Measurements from ENCODE around the gene CUX1. TPM values are rescaled to one million over a fixed set of nuclear protein-coding genes. Genes with fewer than 3 reads are reported as not detected.

CUX1 gene
- total RNA-seq, 1 experiment from 2014 or later, result 49.8 TPM

DNA sequence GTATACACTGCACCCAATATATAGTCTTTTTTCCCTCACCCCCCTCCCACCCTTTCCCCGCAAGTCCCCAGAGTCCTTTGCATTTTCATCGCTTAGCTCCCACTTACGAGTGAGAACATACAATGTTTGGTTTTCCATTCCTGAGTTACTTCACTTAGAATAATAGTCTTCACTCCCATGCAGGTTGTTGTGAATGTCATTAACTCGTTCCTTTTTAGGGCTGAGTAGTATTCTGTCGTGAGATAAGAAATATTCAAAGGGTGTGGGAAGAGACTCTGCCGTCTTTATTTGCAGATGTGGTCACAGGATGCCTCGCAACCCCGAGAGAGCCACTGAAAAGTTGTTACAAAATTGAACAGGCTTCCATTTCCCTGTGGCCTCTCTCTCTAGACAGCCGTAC lies 331.4 kb downstream of the CUX1 start:
- no peaks in the 10 kb centered on the region for H3K4me1 ChIP-seq (replicated peaks)
- peaks cover 4% of the 10 kb centered on the region for H3K36me3 ChIP-seq
- H3K9me3 ChIP-seq (replicated peaks), result no peaks in the 10 kb centered on the region
- no peaks in the 10 kb centered on the region for H3K27me3 ChIP-seq (replicated peaks)
- no peak overlapping the region for H3K27ac ChIP-seq
- no peak overlapping the region for H3K4me3 ChIP-seq
- no peak for DNase-seq (ENCODE audit: low read depth in 1 of 2, low spot score in 2 of 2)

GRCh38 chr7:102149416-102149815 lies 332.0 kb downstream of the CUX1 start:
- Histone ChIP-seq H3K27me3 (replicated peaks) (no peaks in the 10 kb centered on the region), H3K4me1 (replicated peaks) (no peaks in the 10 kb centered on the region), H3K36me3 (peaks cover 6% of the 10 kb centered on the region), H3K27ac (no peak overlapping the region), H3K4me3 (no peak overlapping the region), H3K9me3 (replicated peaks) (no peaks in the 10 kb centered on the region)
- no peak for DNase-seq (ENCODE audit: low read depth in 1 of 2, low spot score in 2 of 2)

GRCh38 chr7:102150266-102150665 lies 332.8 kb downstream of the CUX1 start:
- peaks cover 6% of the 10 kb centered on the region for H3K36me3 ChIP-seq
- no peaks in the 10 kb centered on the region for H3K27me3 ChIP-seq (replicated peaks)
- no peak overlapping the region for H3K4me3 ChIP-seq
- DNase-seq (ENCODE audit: low read depth in 1 of 2, low spot score in 2 of 2), result no peak
- H3K4me1 ChIP-seq (replicated peaks), result no peaks in the 10 kb centered on the region
- H3K9me3 ChIP-seq (replicated peaks), result no peaks in the 10 kb centered on the region
- no peak overlapping the region for H3K27ac ChIP-seq

DNA sequence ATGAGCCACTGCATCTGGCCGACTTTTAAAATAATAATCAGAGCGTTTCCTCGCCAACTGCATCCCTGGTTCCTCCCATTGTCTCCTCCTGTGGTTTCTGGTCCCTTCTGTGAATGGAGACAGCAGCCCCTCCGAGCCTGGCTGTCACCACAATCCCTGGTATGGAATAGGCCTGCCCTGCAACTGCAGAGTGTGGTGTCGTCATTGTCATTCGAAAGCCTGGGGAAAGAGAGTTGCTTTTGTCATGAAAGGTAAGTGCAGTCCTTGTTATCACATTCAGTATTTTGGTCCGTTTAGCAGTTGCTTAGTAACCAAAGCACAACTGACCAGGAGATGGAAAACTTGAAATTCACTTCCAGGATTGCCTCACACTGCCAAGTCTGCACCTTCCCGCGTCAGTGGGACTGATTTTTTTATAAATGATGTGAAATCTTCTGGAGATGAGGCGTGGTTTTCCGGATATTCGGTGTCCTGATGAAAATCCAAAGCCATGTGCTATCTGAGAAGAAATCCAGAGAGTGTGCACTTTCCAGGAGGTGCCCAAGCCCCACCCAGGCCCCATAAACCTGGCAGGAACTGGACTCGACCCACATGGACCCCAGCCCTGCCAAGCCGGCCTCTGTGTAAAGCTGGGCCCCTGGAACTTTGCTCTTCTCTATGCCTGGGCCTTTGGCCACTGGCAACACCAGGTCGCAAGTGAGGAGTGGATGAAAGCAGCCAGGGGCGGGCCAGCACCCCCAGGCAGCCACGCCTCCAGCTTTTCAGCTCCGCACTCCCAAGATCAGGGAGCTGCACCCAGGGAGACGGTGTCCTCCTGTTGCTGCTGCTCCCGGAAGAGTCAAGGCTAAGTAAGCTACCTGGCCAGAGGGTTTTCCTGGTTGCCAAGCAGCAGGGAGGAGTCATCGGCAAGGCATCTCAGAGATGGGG lies 335.5 kb downstream of the CUX1 start:
- DNase-seq (ENCODE audit: low read depth in 1 of 2, low spot score in 2 of 2), result no peak
- Histone ChIP-seq H3K27ac (no peak overlapping the region), H3K4me1 (replicated peaks) (peaks cover 7% of the 10 kb centered on the region)

DNA sequence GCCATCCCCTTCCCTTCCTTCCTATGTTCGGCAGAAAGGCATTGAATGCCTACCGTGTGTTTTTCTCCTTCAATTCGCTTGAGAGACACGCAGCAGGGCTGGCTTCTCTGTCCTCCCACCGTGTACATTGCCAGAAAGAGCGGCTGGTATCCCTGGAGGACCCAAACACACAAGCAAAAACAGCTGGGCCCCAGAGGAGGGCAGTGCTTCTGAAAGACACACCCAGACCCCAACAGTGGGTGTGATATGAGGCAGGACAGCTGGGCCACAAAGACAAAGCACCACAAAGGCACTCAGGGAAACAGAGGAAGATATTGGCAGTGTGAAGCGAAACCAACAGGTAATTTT lies 336.1 kb downstream of the CUX1 start:
- H3K36me3 ChIP-seq, result peaks cover 6% of the 10 kb centered on the region
- H3K4me1 ChIP-seq (replicated peaks), result peaks cover 9% of the 10 kb centered on the region
- no peak overlapping the region for H3K27ac ChIP-seq
- H3K4me3 ChIP-seq, result no peak overlapping the region
- DNase-seq (ENCODE audit: low read depth in 1 of 2, low spot score in 2 of 2), result no peak
- no peaks in the 10 kb centered on the region for H3K27me3 ChIP-seq (replicated peaks)
- H3K9me3 ChIP-seq (replicated peaks), result no peaks in the 10 kb centered on the region

More for the DNA sequence above, 335.5 kb downstream of the CUX1 start:
- Histone ChIP-seq H3K9me3 (replicated peaks) (no peaks in the 10 kb centered on the region), H3K4me3 (no peak overlapping the region), H3K36me3 (peaks cover 6% of the 10 kb centered on the region), H3K27me3 (replicated peaks) (no peaks in the 10 kb centered on the region)

DNA sequence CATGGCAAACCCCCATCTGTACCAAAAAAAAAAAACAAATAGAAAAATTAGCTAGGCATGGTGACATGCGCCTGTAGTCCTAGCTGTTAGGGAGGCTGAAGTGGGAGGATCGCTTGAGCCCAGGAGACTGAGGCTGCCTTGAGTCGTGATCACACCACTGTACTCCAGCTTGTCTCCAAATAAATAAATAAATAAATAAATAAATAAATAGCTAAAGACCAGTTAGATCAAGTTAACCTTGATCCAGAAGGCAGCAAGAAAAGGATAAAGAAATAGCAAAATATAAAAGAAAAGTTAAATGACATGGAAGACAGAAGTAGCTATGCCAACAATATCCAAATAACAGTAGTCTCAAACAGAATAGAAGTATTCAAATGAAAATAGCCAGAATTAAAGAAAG lies 337.0 kb downstream of the CUX1 start:
- no peaks in the 10 kb centered on the region for H3K9me3 ChIP-seq (replicated peaks)
- DNase-seq (ENCODE audit: low read depth in 1 of 2, low spot score in 2 of 2), result no peak
- no peak overlapping the region for H3K27ac ChIP-seq
- H3K4me3 ChIP-seq, result no peak overlapping the region
- peaks cover 9% of the 10 kb centered on the region for H3K4me1 ChIP-seq (replicated peaks)
- peaks cover 6% of the 10 kb centered on the region for H3K36me3 ChIP-seq
- H3K27me3 ChIP-seq (replicated peaks), result no peaks in the 10 kb centered on the region

DNA sequence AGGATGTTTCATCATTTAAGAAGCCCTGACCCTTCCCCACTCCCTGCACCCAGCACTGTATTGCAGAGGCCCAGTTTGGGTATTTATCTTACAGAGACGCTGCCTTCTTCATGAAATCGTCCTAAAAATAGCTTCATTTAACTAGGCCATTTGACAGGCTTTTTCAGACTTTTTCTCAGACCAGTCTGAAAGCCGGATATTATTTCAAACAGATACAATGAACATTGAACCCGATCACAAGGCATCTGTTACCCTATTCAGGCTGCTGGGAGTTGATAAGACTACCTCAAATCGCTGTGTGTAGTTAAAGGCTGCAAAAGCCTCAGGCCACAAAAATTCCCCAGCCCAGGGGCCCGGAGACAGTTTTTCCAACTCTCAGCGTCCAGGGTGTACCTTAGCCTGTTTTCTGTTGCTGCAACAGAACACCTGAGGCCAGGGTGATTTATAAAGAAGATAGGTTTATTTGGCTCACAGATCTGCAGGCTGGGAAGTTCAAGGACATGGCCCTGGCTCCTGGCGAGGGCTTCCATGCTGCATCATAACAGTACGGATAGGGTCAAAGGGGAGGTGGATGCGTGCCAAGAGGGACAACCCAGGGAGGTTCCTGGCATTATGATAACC lies 338.5 kb downstream of the CUX1 start:
- H3K27ac ChIP-seq, result no peak overlapping the region
- no peaks in the 10 kb centered on the region for H3K9me3 ChIP-seq (replicated peaks)
- no peak for DNase-seq (ENCODE audit: low read depth in 1 of 2, low spot score in 2 of 2)
- no peaks in the 10 kb centered on the region for H3K27me3 ChIP-seq (replicated peaks)
- H3K4me3 ChIP-seq, result no peak overlapping the region
- peaks cover 9% of the 10 kb centered on the region for H3K4me1 ChIP-seq (replicated peaks)
- peaks cover 11% of the 10 kb centered on the region for H3K36me3 ChIP-seq

DNA sequence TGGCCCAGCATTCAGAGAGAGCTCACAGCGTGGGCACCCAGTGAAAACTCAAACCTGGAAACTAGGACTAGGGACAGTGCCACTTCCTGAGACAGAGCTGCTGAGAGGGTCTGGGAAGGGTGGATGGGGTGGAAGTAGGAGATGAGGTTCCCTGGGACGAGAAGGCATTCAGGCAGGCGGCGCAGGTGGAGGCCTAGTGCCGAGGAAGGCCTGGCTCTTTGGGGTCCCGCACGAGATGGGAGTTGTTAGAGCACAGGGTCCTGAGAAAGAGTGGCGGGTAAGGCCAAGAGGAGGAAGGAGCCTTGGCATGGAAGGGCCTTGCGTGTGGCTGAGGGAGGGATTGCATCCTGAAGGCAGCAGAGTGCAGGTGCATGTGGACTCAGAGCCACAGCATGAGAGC lies 339.4 kb downstream of the CUX1 start:
- no peaks in the 10 kb centered on the region for H3K9me3 ChIP-seq (replicated peaks)
- H3K36me3 ChIP-seq, result peaks cover 11% of the 10 kb centered on the region
- no peak for DNase-seq (ENCODE audit: low read depth in 1 of 2, low spot score in 2 of 2)
- no peak overlapping the region for H3K4me3 ChIP-seq
- no peaks in the 10 kb centered on the region for H3K27me3 ChIP-seq (replicated peaks)
- H3K27ac ChIP-seq, result no peak overlapping the region
- H3K4me1 ChIP-seq (replicated peaks), result peaks cover 9% of the 10 kb centered on the region

- H3K4me1 ChIP-seq (replicated peaks), result peaks cover 20% of the 10 kb centered on the region
- H3K36me3 ChIP-seq, result peaks cover 14% of the 10 kb centered on the region
- no peaks in the 10 kb centered on the region for H3K27me3 ChIP-seq (replicated peaks)
- no peak for DNase-seq (ENCODE audit: low read depth in 1 of 2, low spot score in 2 of 2)
- no peak overlapping the region for H3K27ac ChIP-seq
- no peak overlapping the region for H3K4me3 ChIP-seq
- H3K9me3 ChIP-seq (replicated peaks), result no peaks in the 10 kb centered on the region
These were observed 347.7 kb downstream of the CUX1 start for GRCh38 chr7:102165136-102165535.

GRCh38 chr7:102167254-102167653 lies 349.8 kb downstream of the CUX1 start:
- Histone ChIP-seq H3K9me3 (replicated peaks) (no peaks in the 10 kb centered on the region), H3K27ac (no peak overlapping the region), H3K27me3 (replicated peaks) (no peaks in the 10 kb centered on the region), H3K4me1 (replicated peaks) (peaks cover 26% of the 10 kb centered on the region), H3K36me3 (peaks cover 21% of the 10 kb centered on the region), H3K4me3 (no peak overlapping the region)
- no peak for DNase-seq (ENCODE audit: low read depth in 1 of 2, low spot score in 2 of 2)

DNA sequence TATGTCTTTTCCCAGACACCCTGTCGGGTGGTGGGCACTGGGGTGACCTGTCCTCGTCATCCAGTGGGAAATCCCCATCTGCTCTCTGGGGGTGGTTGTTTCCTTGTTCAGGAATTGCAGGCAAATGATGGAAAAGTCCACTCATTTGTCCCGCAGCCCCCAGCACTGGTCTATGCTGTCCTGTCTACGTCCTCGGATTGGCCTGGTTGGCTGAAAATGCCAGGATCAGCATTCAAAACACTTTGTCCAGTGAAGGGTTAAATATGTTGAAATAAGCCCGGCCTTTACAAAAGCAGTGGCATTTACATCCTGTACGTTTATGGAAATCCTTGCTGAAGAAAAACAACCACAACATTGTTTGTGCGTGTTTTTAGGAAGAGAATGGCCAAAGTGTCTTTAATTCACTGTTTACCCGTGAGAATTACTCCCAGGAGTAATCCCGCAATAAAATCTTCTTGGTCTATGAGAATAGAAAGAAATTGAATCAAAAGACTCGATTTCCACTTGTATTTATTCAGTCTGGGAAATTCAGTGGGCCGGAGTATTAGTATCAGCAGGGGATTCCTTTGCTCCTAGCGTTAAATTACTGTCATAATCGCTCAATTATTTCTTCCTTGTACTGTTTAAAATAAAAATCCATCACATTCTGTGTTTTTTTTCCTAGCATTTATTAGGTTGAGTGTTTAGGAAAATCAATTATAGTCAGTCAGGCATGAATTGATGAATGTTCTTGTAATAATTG lies 352.4 kb downstream of the CUX1 start:
- H3K9me3 ChIP-seq (replicated peaks), result no peaks in the 10 kb centered on the region
- H3K27me3 ChIP-seq (replicated peaks), result no peaks in the 10 kb centered on the region
- peak; percentile 56 to 59 for DNase-seq (ENCODE audit: low read depth in 1 of 2, low spot score in 2 of 2)
- peaks cover 25% of the 10 kb centered on the region for H3K36me3 ChIP-seq
- peaks cover 26% of the 10 kb centered on the region for H3K4me1 ChIP-seq (replicated peaks)
- no peak overlapping the region for H3K4me3 ChIP-seq
- H3K27ac ChIP-seq, result peak overlapping the region; percentile 33

- peak in 1 of 2 experiments; percentile 10 for DNase-seq (ENCODE audit: low read depth in 1 of 2, low spot score in 2 of 2)
- Histone ChIP-seq H3K27ac (peak overlapping the region; percentile 33), H3K4me1 (replicated peaks) (peaks cover 26% of the 10 kb centered on the region), H3K4me3 (no peak overlapping the region), H3K36me3 (peaks cover 25% of the 10 kb centered on the region), H3K9me3 (replicated peaks) (no peaks in the 10 kb centered on the region), H3K27me3 (replicated peaks) (no peaks in the 10 kb centered on the region)
These were observed 353.1 kb downstream of the CUX1 start for GRCh38 chr7:102170393-102170970.

DNA sequence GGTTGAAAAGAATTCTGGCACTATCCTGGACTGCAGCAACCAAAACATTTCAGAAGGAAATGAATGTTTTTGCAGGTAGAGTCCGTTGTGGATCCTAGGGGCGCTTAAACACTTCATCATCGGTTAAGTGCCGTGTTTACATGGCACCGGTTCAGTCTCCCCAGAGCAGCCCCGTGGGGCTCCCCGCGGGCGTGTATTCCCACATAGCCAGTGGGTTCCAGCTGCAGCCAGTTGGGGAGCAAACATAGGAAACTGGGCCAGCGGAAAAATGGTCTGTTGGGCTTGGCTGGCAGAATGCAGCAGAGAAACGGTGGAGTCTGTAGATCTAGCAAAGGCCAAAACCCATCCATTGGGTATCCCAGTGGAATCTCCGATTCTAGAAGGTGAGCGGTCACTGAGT lies 356.2 kb downstream of the CUX1 start:
- Histone ChIP-seq H3K4me1 (replicated peaks) (peaks cover 20% of the 10 kb centered on the region), H3K36me3 (peaks cover 24% of the 10 kb centered on the region), H3K4me3 (no peak overlapping the region), H3K27ac (no peak overlapping the region), H3K27me3 (replicated peaks) (no peaks in the 10 kb centered on the region), H3K9me3 (replicated peaks) (no peaks in the 10 kb centered on the region)
- no peak for DNase-seq (ENCODE audit: low read depth in 1 of 2, low spot score in 2 of 2)

Data from SJSA1 (cell line).